Mesothelial cell of epicardium (in vitro differentiated cells): ENCODE measurements around the gene DNAJC30. TPM values are rescaled to one million over a fixed set of nuclear protein-coding genes. Genes with fewer than 3 reads are reported as not detected.
"Not testable (repeated sequence)": the region's sequence is repeated elsewhere in the genome, so short reads cannot be mapped to it uniquely, and the experiment has no call there.

Source experiments
- DNase-seq, 2 experiments: peaks; one replicate each; pipeline ENCODE4 v3.0.0; 2021; ENCODE audit warnings: low spot score in 2 of 2; ENCODE audit not compliant: unreplicated experiment in 2 of 2
- H3K27ac Mint-ChIP-seq: 2 replicates; pipeline ENCODE4 v1.8.0; 2021; ENCODE audit warnings: mixed read lengths
- H3K27me3 Mint-ChIP-seq: 2 replicates; pipeline ENCODE4 v1.8.0; 2021; ENCODE audit warnings: low read depth, mixed read lengths
- H3K36me3 Mint-ChIP-seq: 2 replicates; pipeline ENCODE4 v1.8.0; 2021; ENCODE audit warnings: mixed read lengths
- H3K4me1 Mint-ChIP-seq: 2 replicates; pipeline ENCODE4 v1.8.0; 2021; ENCODE audit warnings: mixed read lengths
- H3K4me3 Mint-ChIP-seq: 2 replicates; pipeline ENCODE4 v1.8.0; 2021; ENCODE audit warnings: mild to moderate bottlenecking, moderate library complexity, mixed read lengths
- H3K9me3 Mint-ChIP-seq: 2 replicates; pipeline ENCODE4 v1.8.0; 2021; ENCODE audit warnings: mixed read lengths
- total RNA-seq: library from RNA; stranded (reverse); gene quantifications from 3 replicates; pipeline ENCODE4 v1.2.1, GENCODE V29; 2021
- TF ChIP-seq, protein P1 (sequence below): fragments of 200-600 bp; sonication (generic); IDR thresholded peaks from one replicate; pipeline ENCODE4 v1.5.0; 2021; ENCODE audit warnings: antibody characterized with exemption; ENCODE audit not compliant: unreplicated experiment

Gene DNAJC30
- total RNA-seq, 1 donor from 2014 or later: 13.1 TPM

DNA sequence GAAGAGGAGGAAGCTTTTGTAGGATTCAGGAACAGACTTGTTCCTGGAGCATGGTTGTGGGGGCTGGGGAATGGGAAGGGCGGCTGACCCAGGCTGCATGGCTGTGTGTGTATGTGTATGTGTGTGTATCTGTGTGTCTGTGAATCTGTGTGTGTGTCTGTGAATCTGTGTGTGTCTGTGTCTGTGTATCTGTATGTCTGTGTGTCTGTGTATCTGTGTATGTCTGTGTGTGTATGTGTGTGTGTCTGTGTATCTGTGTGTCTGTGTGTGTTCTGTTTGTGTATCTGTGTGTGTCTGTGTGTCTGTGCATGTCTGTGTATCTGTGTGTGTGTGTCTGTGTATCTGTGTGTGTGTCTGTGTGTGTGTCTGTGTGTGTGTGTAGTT, 42.8 kb upstream of the DNAJC30 start:
- Mint-ChIP-seq H3K27me3 (peaks cover 2% of the 10 kb centered on the region), H3K9me3 (no peaks in the 10 kb centered on the region), H3K27ac (no peak overlapping the region), H3K4me1 (peaks cover 5% of the 10 kb centered on the region), H3K36me3 (no peaks in the 10 kb centered on the region), H3K4me3 (no peak overlapping the region)
- no peak for DNase-seq
- TF ChIP-seq, protein P1, sequence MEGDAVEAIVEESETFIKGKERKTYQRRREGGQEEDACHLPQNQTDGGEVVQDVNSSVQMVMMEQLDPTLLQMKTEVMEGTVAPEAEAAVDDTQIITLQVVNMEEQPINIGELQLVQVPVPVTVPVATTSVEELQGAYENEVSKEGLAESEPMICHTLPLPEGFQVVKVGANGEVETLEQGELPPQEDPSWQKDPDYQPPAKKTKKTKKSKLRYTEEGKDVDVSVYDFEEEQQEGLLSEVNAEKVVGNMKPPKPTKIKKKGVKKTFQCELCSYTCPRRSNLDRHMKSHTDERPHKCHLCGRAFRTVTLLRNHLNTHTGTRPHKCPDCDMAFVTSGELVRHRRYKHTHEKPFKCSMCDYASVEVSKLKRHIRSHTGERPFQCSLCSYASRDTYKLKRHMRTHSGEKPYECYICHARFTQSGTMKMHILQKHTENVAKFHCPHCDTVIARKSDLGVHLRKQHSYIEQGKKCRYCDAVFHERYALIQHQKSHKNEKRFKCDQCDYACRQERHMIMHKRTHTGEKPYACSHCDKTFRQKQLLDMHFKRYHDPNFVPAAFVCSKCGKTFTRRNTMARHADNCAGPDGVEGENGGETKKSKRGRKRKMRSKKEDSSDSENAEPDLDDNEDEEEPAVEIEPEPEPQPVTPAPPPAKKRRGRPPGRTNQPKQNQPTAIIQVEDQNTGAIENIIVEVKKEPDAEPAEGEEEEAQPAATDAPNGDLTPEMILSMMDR: peak; percentile 6

DNA sequence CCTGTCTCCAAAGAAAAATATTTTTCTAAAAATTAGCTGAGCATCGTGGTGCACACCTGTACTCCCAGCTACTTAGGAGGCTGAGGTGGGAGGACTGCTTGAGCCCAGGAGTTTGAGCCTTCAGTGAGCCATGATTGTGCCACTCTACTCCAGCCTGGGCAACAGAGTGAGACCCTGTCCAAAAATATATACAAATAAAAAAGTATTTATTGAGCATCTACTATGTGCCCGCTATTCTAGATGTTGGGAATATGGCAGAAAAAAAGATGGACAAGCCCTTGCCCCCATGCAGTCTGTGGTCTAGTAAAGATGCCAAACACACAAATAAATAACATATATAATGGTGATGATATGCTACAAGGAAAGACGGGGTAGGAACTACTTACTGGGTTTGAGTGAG, 40.6 kb upstream of the DNAJC30 start:
- Mint-ChIP-seq H3K36me3 (no peaks in the 10 kb centered on the region), H3K4me3 (no peak overlapping the region), H3K9me3 (no peaks in the 10 kb centered on the region), H3K27me3 (peaks cover 4% of the 10 kb centered on the region), H3K27ac (no peak overlapping the region), H3K4me1 (peaks cover 3% of the 10 kb centered on the region)
- TF ChIP-seq, protein P1: no peak
- DNase-seq: no peak

DNA sequence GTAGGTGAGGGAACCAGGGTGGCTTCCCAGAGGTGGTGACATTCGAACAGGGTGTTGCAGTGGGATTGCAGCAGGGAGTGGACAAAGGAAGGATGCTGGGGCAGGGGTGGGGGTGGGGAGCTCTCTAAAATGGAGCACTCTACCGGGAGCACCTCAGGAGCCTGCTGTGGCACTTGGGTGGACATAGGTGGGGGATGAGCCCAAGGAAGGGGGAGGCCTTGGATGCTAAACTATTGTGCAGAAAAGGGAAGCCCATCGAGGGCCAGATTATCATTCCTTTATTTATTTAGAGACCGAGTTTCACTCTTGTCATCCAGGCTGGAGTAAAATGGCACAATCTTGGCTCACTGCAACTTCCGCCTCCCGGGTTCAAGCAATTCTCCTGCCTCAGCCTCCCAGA, 39.5 kb upstream of the DNAJC30 start:
- Mint-ChIP-seq H3K27ac (no peak overlapping the region), H3K36me3 (no peaks in the 10 kb centered on the region), H3K4me3 (no peak overlapping the region), H3K4me1 (peaks cover 6% of the 10 kb centered on the region), H3K27me3 (peaks cover 4% of the 10 kb centered on the region), H3K9me3 (no peaks in the 10 kb centered on the region)
- DNase-seq: no peak
- TF ChIP-seq, protein P1: no peak

DNA sequence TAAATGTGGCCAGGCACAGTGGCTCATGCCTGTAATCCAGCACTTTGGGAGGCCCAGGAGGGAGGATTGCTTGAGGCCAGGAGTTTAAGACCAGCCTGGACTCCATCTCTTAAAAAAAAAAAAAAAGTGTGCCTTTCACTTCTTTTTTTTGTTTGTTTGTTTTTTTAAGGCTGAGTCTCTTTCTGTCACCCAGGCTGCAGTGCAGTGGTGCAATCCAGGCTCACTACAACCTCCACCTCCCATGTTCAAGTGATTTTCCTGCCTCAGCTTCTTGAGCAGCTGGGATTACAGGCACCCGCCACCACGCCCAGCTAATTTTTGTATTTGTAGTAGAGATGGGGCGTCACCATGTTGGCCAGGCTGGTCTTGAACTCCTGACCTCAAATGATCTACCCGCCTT, 38.9 kb upstream of the DNAJC30 start:
- not testable (repeated sequence) for H3K27ac Mint-ChIP-seq, H3K4me1 Mint-ChIP-seq, H3K27me3 Mint-ChIP-seq, H3K36me3 Mint-ChIP-seq, DNase-seq, H3K9me3 Mint-ChIP-seq, H3K4me3 Mint-ChIP-seq

DNA sequence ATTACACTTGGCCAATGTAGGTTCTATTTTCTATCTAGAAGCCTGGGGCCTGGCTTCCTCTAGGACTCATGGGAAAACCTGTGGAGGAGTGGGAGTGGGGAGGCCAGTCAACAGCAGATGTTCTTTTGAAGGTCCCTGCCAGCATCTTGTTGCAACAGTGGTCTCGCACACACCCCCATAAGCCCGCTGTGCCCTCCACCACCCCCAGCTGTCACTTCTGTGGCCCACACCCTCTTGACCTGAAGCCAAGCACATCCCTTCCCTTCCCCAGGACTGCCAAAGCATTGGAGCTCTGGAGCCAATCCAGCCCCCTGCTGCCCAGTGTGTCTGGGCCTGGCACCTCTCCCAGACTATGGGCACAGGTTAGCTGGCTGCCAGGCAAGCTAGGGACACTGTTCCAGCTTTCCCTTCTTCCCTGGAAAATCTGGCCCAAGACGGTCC, 38.1 kb upstream of the DNAJC30 start:
- Mint-ChIP-seq H3K9me3 (no peaks in the 10 kb centered on the region), H3K27ac (no peak overlapping the region), H3K4me3 (peak overlapping the region; percentile 72), H3K36me3 (no peaks in the 10 kb centered on the region), H3K27me3 (peaks cover 4% of the 10 kb centered on the region), H3K4me1 (peaks cover 14% of the 10 kb centered on the region)
- TF ChIP-seq, protein P1: no peak
- DNase-seq: no peak

DNA sequence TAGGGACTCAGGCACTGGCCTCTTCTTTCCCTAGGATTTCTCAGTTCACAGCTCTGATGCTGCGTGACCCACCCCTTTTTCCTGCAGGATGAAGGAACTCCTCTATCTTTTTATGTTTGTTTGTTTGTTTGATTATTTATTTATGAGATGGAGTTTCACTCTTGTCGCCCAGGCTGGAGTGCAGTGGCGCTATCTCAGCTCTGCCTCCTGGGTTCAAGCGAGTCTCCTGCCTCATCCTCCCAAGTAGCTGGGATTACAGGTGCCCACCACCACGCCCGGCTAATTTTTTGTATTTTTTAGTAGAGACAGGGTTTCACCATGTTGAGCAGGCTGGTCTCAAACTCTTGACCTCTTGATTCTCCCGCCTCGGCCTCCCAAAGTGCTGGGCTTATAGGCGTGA, 37.2 kb upstream of the DNAJC30 start:
- Mint-ChIP-seq H3K4me1 (peaks cover 22% of the 10 kb centered on the region), H3K4me3 (peak overlapping the region; percentile 72)
- not testable (repeated sequence) for H3K9me3 Mint-ChIP-seq, H3K36me3 Mint-ChIP-seq, H3K27me3 Mint-ChIP-seq, DNase-seq, H3K27ac Mint-ChIP-seq

DNA sequence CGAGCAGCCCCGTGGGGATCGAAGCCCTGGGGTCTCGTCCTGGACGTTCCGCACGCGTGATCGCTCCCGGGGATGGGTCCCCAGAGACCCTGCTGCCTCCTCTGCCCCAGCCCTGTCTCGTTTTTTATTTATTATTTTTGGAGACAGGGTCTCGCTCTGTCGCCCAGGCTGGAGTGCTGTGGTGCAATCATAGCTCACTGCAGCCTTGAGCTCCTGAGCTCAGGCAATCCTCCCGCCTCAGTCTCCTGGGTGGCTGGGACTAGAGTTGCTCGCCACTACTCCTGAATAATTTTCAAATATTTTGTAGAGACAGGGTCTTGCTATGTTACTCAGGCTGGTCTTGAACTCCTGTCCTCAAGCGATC, 36.5 kb upstream of the DNAJC30 start:
- Mint-ChIP-seq H3K36me3 (no peaks in the 10 kb centered on the region), H3K4me3 (peak overlapping the region; percentile 72), H3K9me3 (no peaks in the 10 kb centered on the region), H3K4me1 (peaks cover 23% of the 10 kb centered on the region), H3K27ac (no peak overlapping the region), H3K27me3 (peaks cover 4% of the 10 kb centered on the region)
- no peak for DNase-seq
- TF ChIP-seq, protein P1: no peak
